Vagina (tissue), 2 donors: Measurements from ENCODE around the gene ASH1L.

Experiments
- POLR2A ChIP-seq, 2 donors: fragments of 450-650 bp; IDR thresholded peaks; one replicate each; pipeline ENCODE4 v1.6.1; 2017; ENCODE audit warnings: antibody characterized with exemption in 2 of 2, mild to moderate bottlenecking in 2 of 2, moderate library complexity in 2 of 2
- POLR2AphosphoS5 ChIP-seq, 2 donors: sonication (generic); formaldehyde crosslinking; IDR thresholded peaks; one replicate each; pipeline ENCODE4 v1.9.0; 2017; ENCODE audit warnings: antibody characterized with exemption in 2 of 2, mild to moderate bottlenecking in 2 of 2, low read depth in 1 of 2; ENCODE audit not compliant: insufficient read depth in 1 of 2

- TF ChIP-seq POLR2AphosphoS5 (IDR thresholded peaks at IDR 0.05; ENCODE audit: insufficient read depth in 1 of 2, low read depth in 1 of 2): no peak
- TF ChIP-seq POLR2A (IDR thresholded peaks at IDR 0.05): no peak
Observed at GRCh38 chr1:155509064-155509463, 53.5 kb downstream of the ASH1L start.
